Activated CD8-positive, alpha-beta memory T cell treated with anti-CD3 and anti-CD28 coated beads, Interleukin-2, amount 50 U/mL, for 24 hours (primary cell): ENCODE results near the gene LRCH3.
A peak's percentile ranks its signal among the peaks of the same experiment; 100 is the strongest.

Experiments used
- DNase-seq: peaks from one replicate; pipeline ENCODE4 v3.0.0-alpha.2; 2020; ENCODE audit errors: extremely low read depth

Gene LRCH3

GRCh38 chr3:197791113-197791891 lies at the start of gene LRCH3:
TSS of gene LRCH3 (plus strand) at chr3:197791254. CDS start at chr3:197791279, 25 bp downstream.
- DNase-seq, result peak; percentile 51

- DNase-seq, result no peak
Observed at GRCh38 chr3:197742787-197743186, 48.3 kb upstream of the LRCH3 start.

- DNase-seq, result no peak
Observed at GRCh38 chr3:197746209-197746608, 44.8 kb upstream of the LRCH3 start.

GRCh38 chr3:197746801-197747237 lies 44.2 kb upstream of the LRCH3 start:
- DNase-seq, result no peak

- no peak for DNase-seq
Observed at GRCh38 chr3:197748597-197749314, 42.3 kb upstream of the LRCH3 start.

GRCh38 chr3:197749315-197749600 lies 41.8 kb upstream of the LRCH3 start:
- no peak for DNase-seq

- no peak for DNase-seq
Observed at GRCh38 chr3:197749601-197750395, 41.3 kb upstream of the LRCH3 start, which contains the start of gene FYTTD1. TSS of gene FYTTD1 (plus strand) at chr3:197749883. CDS start at chr3:197749972, 89 bp downstream.

- no peak for DNase-seq
Observed at GRCh38 chr3:197750396-197750831, 40.6 kb upstream of the LRCH3 start.

- DNase-seq, result no peak
Observed at GRCh38 chr3:197750858-197751737, 40.0 kb upstream of the LRCH3 start.

GRCh38 chr3:197752107-197752506 lies 38.9 kb upstream of the LRCH3 start:
- no peak for DNase-seq

GRCh38 chr3:197753263-197753662 lies 37.8 kb upstream of the LRCH3 start:
- DNase-seq, result no peak

- no peak for DNase-seq
Observed at GRCh38 chr3:197756704-197757103, 34.4 kb upstream of the LRCH3 start.

- DNase-seq, result no peak
Observed at GRCh38 chr3:197758512-197758911, 32.5 kb upstream of the LRCH3 start.

GRCh38 chr3:197761784-197762183 lies 29.3 kb upstream of the LRCH3 start:
- no peak for DNase-seq

- no peak for DNase-seq
Observed at GRCh38 chr3:197775317-197775716, 15.7 kb upstream of the LRCH3 start.

GRCh38 chr3:197782230-197782629 lies 8.8 kb upstream of the LRCH3 start:
- no peak for DNase-seq

- no peak for DNase-seq
Observed at GRCh38 chr3:197784019-197784585, 7.0 kb upstream of the LRCH3 start.

GRCh38 chr3:197787412-197787811 lies 3.6 kb upstream of the LRCH3 start:
- DNase-seq, result no peak

- DNase-seq, result no peak
Observed at GRCh38 chr3:197789309-197789708, 1.7 kb upstream of the LRCH3 start.

- no peak for DNase-seq
Observed at GRCh38 chr3:197790033-197790432, 1.0 kb upstream of the LRCH3 start.
